Measurements from ENCODE around the gene CLCN2.

CLCN2 gene

GRCh38 chr3:184315871-184316661 is 45.3 kb downstream of the CLCN2 start:
- DNase-seq = no peak
- H3K4me1 Mint-ChIP-seq = peaks cover 29% of the 10 kb centered on the region
- H3K27me3 Mint-ChIP-seq (ENCODE audit: low read depth, poor library complexity) = peaks cover 3% of the 10 kb centered on the region
- peak overlapping the region; percentile 85 for H3K4me3 Mint-ChIP-seq
- no peaks in the 10 kb centered on the region for H3K9me3 Mint-ChIP-seq
- TF ChIP-seq CTCF (IDR thresholded peaks at IDR 0.05) = no peak
- H3K36me3 Mint-ChIP-seq (ENCODE audit: low read depth) = peaks cover 33% of the 10 kb centered on the region
- peak overlapping the region; percentile 94 for H3K27ac Mint-ChIP-seq

GRCh38 chr3:184315543-184315867 is 45.9 kb downstream of the CLCN2 start:
- TF ChIP-seq CTCF (IDR thresholded peaks at IDR 0.05) = no peak
- H3K27me3 Mint-ChIP-seq (ENCODE audit: low read depth, poor library complexity) = peaks cover 3% of the 10 kb centered on the region
- no peak for DNase-seq
- H3K27ac Mint-ChIP-seq = peak overlapping the region; percentile 83
- peaks cover 28% of the 10 kb centered on the region for H3K36me3 Mint-ChIP-seq (ENCODE audit: low read depth)
- H3K9me3 Mint-ChIP-seq = no peaks in the 10 kb centered on the region
- peak overlapping the region; percentile 85 for H3K4me3 Mint-ChIP-seq
- H3K4me1 Mint-ChIP-seq = peaks cover 29% of the 10 kb centered on the region

DNA sequence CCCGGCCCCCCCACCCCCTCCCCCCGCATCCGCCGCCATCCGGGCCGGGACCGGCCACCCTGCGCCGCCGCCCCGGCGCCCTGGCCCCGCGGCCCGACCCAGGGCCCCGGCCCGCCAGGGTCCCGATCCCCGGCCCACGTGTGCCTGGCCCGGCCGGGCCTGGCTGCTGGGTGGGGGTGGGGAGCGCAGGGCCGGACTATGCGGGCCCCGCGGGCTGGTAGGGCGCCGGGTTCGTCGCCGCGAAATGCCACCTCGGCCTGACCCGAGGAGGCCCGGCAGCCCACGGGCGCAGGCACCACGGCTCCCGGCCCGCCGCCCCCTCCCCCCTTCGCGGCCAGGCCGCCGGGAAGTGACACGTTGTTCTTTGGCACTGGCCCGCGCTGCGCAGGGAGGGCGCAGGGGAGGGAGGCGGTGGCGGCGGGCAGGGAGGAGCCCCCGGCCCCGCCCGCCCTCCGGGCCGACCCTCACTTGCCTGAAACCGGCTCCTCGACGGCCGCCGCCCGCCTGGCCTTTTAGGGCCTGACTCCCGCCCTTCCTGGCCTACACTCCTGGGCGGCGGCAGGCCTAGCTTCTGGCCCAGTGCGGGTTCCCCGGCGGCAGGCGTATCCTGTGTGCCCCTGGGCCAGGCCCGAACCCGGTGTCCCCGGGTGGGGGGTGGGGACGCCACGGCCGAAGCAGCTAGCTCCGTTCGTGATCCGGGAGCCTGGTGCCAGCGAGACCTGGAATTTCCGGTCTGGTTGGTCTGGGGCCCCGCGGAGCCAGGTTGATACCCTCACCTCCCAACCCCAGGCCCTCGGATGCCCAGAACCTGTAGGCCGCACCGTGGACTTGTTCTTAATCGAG is 46.5 kb downstream of the CLCN2 start:
- H3K36me3 Mint-ChIP-seq (ENCODE audit: low read depth) = peaks cover 30% of the 10 kb centered on the region
- peaks cover 3% of the 10 kb centered on the region for H3K27me3 Mint-ChIP-seq (ENCODE audit: low read depth, poor library complexity)
- peak overlapping the region; percentile 83 for H3K27ac Mint-ChIP-seq
- H3K4me3 Mint-ChIP-seq = peak overlapping the region; percentile 85
- no peaks in the 10 kb centered on the region for H3K9me3 Mint-ChIP-seq
- no peak for TF ChIP-seq CTCF (IDR thresholded peaks at IDR 0.05)
- peak; percentile 71 for DNase-seq
- peaks cover 29% of the 10 kb centered on the region for H3K4me1 Mint-ChIP-seq

- Mint-ChIP-seq H3K27ac (peak within 1 kb of the TSS; percentile 83), H3K9me3 (no peaks in the 10 kb centered on the region), H3K36me3 (ENCODE audit: low read depth) (peaks cover 27% of the 10 kb centered on the region), H3K27me3 (ENCODE audit: low read depth, poor library complexity) (peaks cover 3% of the 10 kb centered on the region), H3K4me1 (peaks cover 29% of the 10 kb centered on the region), H3K4me3 (peak within 1 kb of the TSS; percentile 85)
- peak; percentile 94 for DNase-seq
- no peak for TF ChIP-seq CTCF (IDR thresholded peaks at IDR 0.05)
Measured at GRCh38 chr3:184314363-184314699, 47.1 kb downstream of the CLCN2 start, which contains the start of gene EIF4G1. Gene EIF4G1 (plus strand): TSS chr3:184314606. CDS start chr3:184315797, 1,191 bp downstream.

GRCh38 chr3:184311633-184312032 is 49.8 kb downstream of the CLCN2 start:
- TF ChIP-seq CTCF (IDR thresholded peaks at IDR 0.05) = no peak
- H3K4me3 Mint-ChIP-seq = no peak overlapping the region
- no peak for DNase-seq
- H3K27me3 Mint-ChIP-seq (ENCODE audit: low read depth, poor library complexity) = peaks cover 3% of the 10 kb centered on the region
- no peaks in the 10 kb centered on the region for H3K9me3 Mint-ChIP-seq
- H3K36me3 Mint-ChIP-seq (ENCODE audit: low read depth) = peaks cover 34% of the 10 kb centered on the region
- H3K4me1 Mint-ChIP-seq = peaks cover 9% of the 10 kb centered on the region
- H3K27ac Mint-ChIP-seq = no peak overlapping the region

Measured in nephron progenitor cell (in vitro differentiated cells).